GM20431 (cell line): ENCODE measurements around the gene HLA-F.

Experiments used
- in situ Hi-C: fragments of 300-500 bp; cut with MseI, MboI; formaldehyde crosslinking; loops from one replicate; pipeline ENCODE4 v1.15.0; 2020; ENCODE audit warnings: low sequenced_read_pairs; ENCODE audit not compliant: unreplicated experiment

Gene HLA-F

GRCh38 chr6:29723666-29724588 is 693 bp downstream of the HLA-F start:
- in situ Hi-C loops = no loop called here

- in situ Hi-C loops = loop anchor here (25.0 kb wide), 1 partner anchor 287 kb away; no protein-coding TSS in a partner anchor
Observed at GRCh38 chr6:29724937-29725869, 2.0 kb downstream of the HLA-F start.

- in situ Hi-C loops = loop anchor here (25.0 kb wide), 1 partner anchor 286 kb away; no protein-coding TSS in a partner anchor
Observed at GRCh38 chr6:29726001-29726400, 2.8 kb downstream of the HLA-F start.

- in situ Hi-C loops = loop anchor here (25.0 kb wide), 1 partner anchor 286 kb away; no protein-coding TSS in a partner anchor
Observed at GRCh38 chr6:29726571-29727194, 3.4 kb downstream of the HLA-F start.

- in situ Hi-C loops = loop anchor here (25.0 kb wide), 1 partner anchor 285 kb away; no protein-coding TSS in a partner anchor
Observed at GRCh38 chr6:29727637-29728036, 4.4 kb downstream of the HLA-F start.

GRCh38 chr6:29728173-29728874 is 5.1 kb downstream of the HLA-F start:
- in situ Hi-C loops = loop anchor here (25.0 kb wide), 1 partner anchor 284 kb away; no protein-coding TSS in a partner anchor

- in situ Hi-C loops = loop anchor here (25.0 kb wide), 1 partner anchor 283 kb away; no protein-coding TSS in a partner anchor
Observed at GRCh38 chr6:29728875-29729270, 5.6 kb downstream of the HLA-F start.

GRCh38 chr6:29729774-29730328 is 6.6 kb downstream of the HLA-F start:
- in situ Hi-C loops = loop anchor here (10.0 to 25.0 kb wide), 2 partner anchors 105 to 282 kb away; no protein-coding TSS in a partner anchor

GRCh38 chr6:29730575-29731126 is 7.4 kb downstream of the HLA-F start:
- in situ Hi-C loops = loop anchor here (10.0 to 25.0 kb wide), 2 partner anchors 104 to 282 kb away; no protein-coding TSS in a partner anchor

GRCh38 chr6:29731281-29731680 is 8.0 kb downstream of the HLA-F start:
- in situ Hi-C loops = loop anchor here (10.0 to 25.0 kb wide), 2 partner anchors 104 to 281 kb away; no protein-coding TSS in a partner anchor

- in situ Hi-C loops = loop anchor here (10.0 to 25.0 kb wide), 2 partner anchors 102 to 279 kb away; no protein-coding TSS in a partner anchor
Observed at GRCh38 chr6:29733057-29733456, 9.8 kb downstream of the HLA-F start.

GRCh38 chr6:29734046-29735018 is 11.1 kb downstream of the HLA-F start:
- in situ Hi-C loops = loop anchor here (10.0 to 25.0 kb wide), 2 partner anchors 100 to 278 kb away; no protein-coding TSS in a partner anchor

- in situ Hi-C loops = loop anchor here (10.0 to 25.0 kb wide), 2 partner anchors 98 to 276 kb away; no protein-coding TSS in a partner anchor
Observed at GRCh38 chr6:29736563-29736962, 13.3 kb downstream of the HLA-F start.

- in situ Hi-C loops = loop anchor here (10.0 to 25.0 kb wide), 2 partner anchors 97 to 274 kb away; no protein-coding TSS in a partner anchor
Observed at GRCh38 chr6:29737707-29738630, 14.7 kb downstream of the HLA-F start.

GRCh38 chr6:29739136-29739881 is 16.1 kb downstream of the HLA-F start:
- in situ Hi-C loops = loop anchor here (10.0 to 25.0 kb wide), 2 partner anchors 95 to 273 kb away; no protein-coding TSS in a partner anchor
